GM23338 (cell line): ENCODE measurements around the gene TJP2. TPM values are rescaled to one million over a fixed set of nuclear protein-coding genes. Genes with fewer than 3 reads are reported as not detected.

Experiments used
- ATAC-seq: fragments of 200-7000 bp; cut with Tn5 transposase; 3 replicates; pipeline ENCODE4 v1.9.1; 2020
- DNase-seq: peaks from one replicate; pipeline ENCODE4 v3.0.0-alpha.2; 2015; ENCODE audit warnings: low spot score
- H2AFZ ChIP-seq: fragments of 200-600 bp; sonication (generic); 2 replicates; pipeline ENCODE4 v1.8.0; 2016; ENCODE audit warnings: antibody characterized with exemption, mild to moderate bottlenecking, moderate library complexity
- H3F3A ChIP-seq: fragments of 200-600 bp; sonication (generic); replicated peaks from 2 replicates; pipeline ENCODE4 v1.8.0; 2017; ENCODE audit warnings: antibody characterized with exemption, mixed run types, low read depth
- H3K27ac ChIP-seq: fragments of 200-600 bp; sonication (generic); 2 replicates; pipeline ENCODE4 v1.6.1; 2016; ENCODE audit warnings: low read depth
- H3K27me3 ChIP-seq: fragments of 200-600 bp; sonication (generic); 2 replicates; pipeline ENCODE4 v1.8.0; 2016; ENCODE audit warnings: mild to moderate bottlenecking, mixed run types, moderate library complexity; ENCODE audit not compliant: insufficient read depth
- H3K36me3 ChIP-seq: fragments of 200-600 bp; sonication (generic); 2 replicates; pipeline ENCODE4 v1.8.0; 2016; ENCODE audit warnings: mild to moderate bottlenecking; ENCODE audit not compliant: insufficient read depth
- H3K4me1 ChIP-seq: fragments of 200-600 bp; sonication (generic); 2 replicates; pipeline ENCODE4 v1.8.0; 2016; ENCODE audit warnings: mild to moderate bottlenecking, moderate library complexity; ENCODE audit not compliant: insufficient read depth
- H3K4me2 ChIP-seq: fragments of 200-600 bp; sonication (generic); 2 replicates; pipeline ENCODE4 v1.7.1; 2017; ENCODE audit warnings: mixed run types
- H3K4me3 ChIP-seq: fragments of 200-600 bp; sonication (generic); 2 replicates; pipeline ENCODE4 v1.6.1; 2016; ENCODE audit warnings: mixed run types
- H3K79me2 ChIP-seq: fragments of 200-600 bp; sonication (generic); replicated peaks from 2 replicates; pipeline ENCODE4 v1.8.0; 2017; ENCODE audit warnings: mild to moderate bottlenecking; ENCODE audit not compliant: insufficient read depth
- H3K9me2 ChIP-seq: fragments of 200-600 bp; sonication (generic); 2 replicates; pipeline ENCODE4 v1.8.0; 2017; ENCODE audit not compliant: insufficient read depth
- H4K20me1 ChIP-seq: fragments of 200-600 bp; sonication (generic); replicated peaks from 2 replicates; pipeline ENCODE4 v1.8.0; 2017; ENCODE audit warnings: mild to moderate bottlenecking; ENCODE audit not compliant: insufficient read depth
- H3K27ac Mint-ChIP-seq: 2 replicates; pipeline ENCODE4 v1.8.0; 2020; ENCODE audit warnings: inconsistent platforms, mild to moderate bottlenecking, moderate library complexity, mixed read lengths
- H3K27me3 Mint-ChIP-seq: 3 replicates; pipeline ENCODE4 v1.8.0; 2022; ENCODE audit warnings: low read depth, mild to moderate bottlenecking, moderate library complexity, mixed read lengths, inconsistent platforms; ENCODE audit not compliant: insufficient read depth, poor library complexity
- H3K36me3 Mint-ChIP-seq: 3 replicates; pipeline ENCODE4 v1.8.0; 2021; ENCODE audit warnings: low read depth, mild to moderate bottlenecking, inconsistent platforms, moderate library complexity, mixed read lengths
- H3K4me1 Mint-ChIP-seq: 3 replicates; pipeline ENCODE4 v1.8.0; 2020; ENCODE audit warnings: mild to moderate bottlenecking, inconsistent platforms, mixed read lengths
- H3K4me3 Mint-ChIP-seq: 3 replicates; pipeline ENCODE4 v1.8.0; 2021; ENCODE audit warnings: moderate library complexity, mild to moderate bottlenecking, inconsistent platforms, mixed read lengths
- H3K9me3 Mint-ChIP-seq: 3 replicates; pipeline ENCODE4 v1.8.0; 2020; ENCODE audit warnings: moderate library complexity, mild to moderate bottlenecking, inconsistent platforms, mixed read lengths
- CREB1 ChIP-seq: fragments of 250-450 bp; sonication (Bioruptor Pico); IDR thresholded peaks from 2 replicates; pipeline ENCODE4 v1.5.0; 2020; ENCODE audit warnings: low read depth, mild to moderate bottlenecking, moderate library complexity
- CTCF ChIP-seq, 2 experiments: fragments of 200-600 bp in 1 of 2; sonication (generic) in 1 of 2; conservative IDR thresholded peaks; 2 replicates each; pipeline versions ENCODE4 v1.5.1 to v1.6.1; 2016 to 2017; ENCODE audit warnings: antibody characterized with exemption in 2 of 2, low read depth in 2 of 2, mild to moderate bottlenecking in 2 of 2, moderate library complexity in 1 of 2
- ETS1 ChIP-seq: IDR thresholded peaks from 2 replicates; pipeline ENCODE4 v1.6.1; 2016; ENCODE audit warnings: antibody characterized with exemption
- EZH2 ChIP-seq: fragments of 200-600 bp; sonication (generic); IDR thresholded peaks from one replicate; pipeline ENCODE4 v1.8.0; 2017; ENCODE audit warnings: antibody characterized with exemption, mild to moderate bottlenecking, low read depth; ENCODE audit not compliant: unreplicated experiment
- EZH2phosphoT487 ChIP-seq: fragments of 200-600 bp; sonication (generic); IDR thresholded peaks from one replicate; pipeline ENCODE4 v1.8.1; 2018; ENCODE audit warnings: antibody characterized with exemption; ENCODE audit not compliant: unreplicated experiment
- JUNB ChIP-seq: IDR thresholded peaks from one replicate; pipeline ENCODE4 v1.6.1; 2016; ENCODE audit warnings: antibody characterized with exemption; ENCODE audit not compliant: unreplicated experiment
- POLR2AphosphoS5 ChIP-seq: IDR thresholded peaks from 2 replicates; pipeline ENCODE4 v1.6.1; 2016; ENCODE audit warnings: antibody characterized with exemption, low read depth
- REST ChIP-seq: IDR thresholded peaks from one replicate; pipeline ENCODE4 v1.6.1; 2018; ENCODE audit warnings: antibody characterized with exemption; ENCODE audit not compliant: unreplicated experiment
- STAT1 ChIP-seq: IDR thresholded peaks from one replicate; pipeline ENCODE4 v1.6.1; 2016; ENCODE audit warnings: antibody characterized with exemption; ENCODE audit not compliant: unreplicated experiment
- ZNF114 ChIP-seq: fragments of 250-450 bp; sonication (Bioruptor Pico); IDR thresholded peaks from 2 replicates; pipeline ENCODE4 v1.5.0; 2020; ENCODE audit warnings: mild to moderate bottlenecking, moderate library complexity
- ZNF331 ChIP-seq: fragments of 250-450 bp; sonication (Bioruptor Pico); IDR thresholded peaks from 2 replicates; pipeline ENCODE4 v1.5.0; 2020; ENCODE audit warnings: low read depth, mild to moderate bottlenecking, moderate library complexity
- ZNF462 ChIP-seq: fragments of 250-450 bp; sonication (Bioruptor Pico); IDR thresholded peaks from 2 replicates; pipeline ENCODE4 v1.5.0; 2020; ENCODE audit warnings: mild to moderate bottlenecking, moderate library complexity
- polyA plus RNA-seq: library from polyadenylated mRNA; unstranded; fragments of >200 nt; fragmentation: Nextera tagmentation; extraction: Ambion mirVana; gene quantifications from 2 replicates; pipeline ENCODE4 v1.2.1, GENCODE V29; 2016
- total RNA-seq: library from RNA; depleted of rRNA; stranded (reverse); fragments of >200 nt; shearing (Covaris generic); gene quantifications from 2 replicates; pipeline ENCODE4 v1.2.3, GENCODE V29; 2014

Gene TJP2
- total and polyA plus RNA-seq, 2 experiments from 2014 or later: 37.6 to 234 TPM

- no peaks in the 10 kb centered on the region; the same call in 1 of the 2 replicates for H3F3A ChIP-seq
- Mint-ChIP-seq H3K9me3 (no peaks in the 10 kb centered on the region), H3K36me3 (peaks cover 43% of the 10 kb centered on the region), H3K4me3 (no peak overlapping the region), H3K27ac (no peak overlapping the region), H3K4me1 (no peaks in the 10 kb centered on the region), H3K27me3 (no peaks in the 10 kb centered on the region)
- H3K27ac ChIP-seq: peak overlapping the region; percentile 62; the same call in 1 of the 2 replicates
- no peak for ATAC-seq
- no peak overlapping the region for H3K4me3 ChIP-seq
- peaks cover 15% of the 10 kb centered on the region; the same call in 1 of the 2 replicates for H3K36me3 ChIP-seq
- H3K79me2 ChIP-seq: no peaks in the 10 kb centered on the region
- DNase-seq: no peak
- TF ChIP-seq ZNF462 (no peak), REST (no peak), ZNF114 (CRISPR knock-in tag) (no peak), STAT1 (no peak), CTCF (conservative IDR thresholded peaks at IDR 0.05; ENCODE audit: low read depth in 2 of 2) (no peak), JUNB (no peak), ETS1 (no peak), POLR2AphosphoS5 (no peak), EZH2 (no peak), CREB1 (no peak), EZH2phosphoT487 (no peak), ZNF331 (CRISPR knock-in tag) (no peak)
- no peak overlapping the region for H3K4me2 ChIP-seq
- no peaks in the 10 kb centered on the region for H3K4me1 ChIP-seq
- no peaks in the 10 kb centered on the region for H3K27me3 ChIP-seq
- no peaks in the 10 kb centered on the region for H4K20me1 ChIP-seq
- no peak overlapping the region for H2AFZ ChIP-seq
- H3K9me2 ChIP-seq: no peaks in the 10 kb centered on the region
Observed at GRCh38 chr9:69243116-69243515, 69.0 kb downstream of the TJP2 start.
